ENCODE data around the gene BCAS3.
"Not testable (repeated sequence)": the region's sequence is repeated elsewhere in the genome, so short reads cannot be mapped to it uniquely, and the experiment has no call there.

The BCAS3 gene

DNA sequence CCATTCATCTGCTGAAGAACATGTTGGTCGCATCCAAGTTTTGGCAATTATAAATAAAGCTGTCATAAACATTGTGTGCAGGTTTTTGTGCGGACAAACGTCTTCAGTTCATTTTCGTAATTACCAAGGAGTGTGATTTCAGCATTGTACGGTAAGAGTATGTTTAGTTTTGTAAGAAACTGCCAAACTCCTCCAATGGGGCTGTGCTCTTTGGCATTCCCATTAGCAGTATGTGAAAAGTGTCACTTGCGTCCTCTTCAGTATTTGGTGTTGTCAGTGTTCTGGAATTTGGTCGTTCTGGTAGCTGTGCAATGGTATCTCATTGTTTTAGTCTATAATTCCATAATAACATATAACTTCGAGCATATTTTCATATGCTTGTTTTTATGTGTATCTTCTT, 120.9 kb downstream of the BCAS3 start:
- Histone ChIP-seq H3K4me2 (ENCODE audit: low read length) (no peak overlapping the region), H3K4me1 (no peaks in the 10 kb centered on the region), H3K79me2 (peaks cover 4% of the 10 kb centered on the region), H3K27ac (no peak overlapping the region), H3K36me3 (ENCODE audit: control insufficient read depth, insufficient read depth, low read length) (no peaks in the 10 kb centered on the region), H3K27me3 (ENCODE audit: control insufficient read depth, insufficient read depth, low read length) (no peaks in the 10 kb centered on the region), H3K9ac (no peak overlapping the region), H3K9me3 (ENCODE audit: control insufficient read depth, low read length) (no peaks in the 10 kb centered on the region), H2AFZ (no peak overlapping the region), H3K4me3 (ENCODE audit: low read depth, low read length) (no peak overlapping the region)
- TF ChIP-seq, protein P1, sequence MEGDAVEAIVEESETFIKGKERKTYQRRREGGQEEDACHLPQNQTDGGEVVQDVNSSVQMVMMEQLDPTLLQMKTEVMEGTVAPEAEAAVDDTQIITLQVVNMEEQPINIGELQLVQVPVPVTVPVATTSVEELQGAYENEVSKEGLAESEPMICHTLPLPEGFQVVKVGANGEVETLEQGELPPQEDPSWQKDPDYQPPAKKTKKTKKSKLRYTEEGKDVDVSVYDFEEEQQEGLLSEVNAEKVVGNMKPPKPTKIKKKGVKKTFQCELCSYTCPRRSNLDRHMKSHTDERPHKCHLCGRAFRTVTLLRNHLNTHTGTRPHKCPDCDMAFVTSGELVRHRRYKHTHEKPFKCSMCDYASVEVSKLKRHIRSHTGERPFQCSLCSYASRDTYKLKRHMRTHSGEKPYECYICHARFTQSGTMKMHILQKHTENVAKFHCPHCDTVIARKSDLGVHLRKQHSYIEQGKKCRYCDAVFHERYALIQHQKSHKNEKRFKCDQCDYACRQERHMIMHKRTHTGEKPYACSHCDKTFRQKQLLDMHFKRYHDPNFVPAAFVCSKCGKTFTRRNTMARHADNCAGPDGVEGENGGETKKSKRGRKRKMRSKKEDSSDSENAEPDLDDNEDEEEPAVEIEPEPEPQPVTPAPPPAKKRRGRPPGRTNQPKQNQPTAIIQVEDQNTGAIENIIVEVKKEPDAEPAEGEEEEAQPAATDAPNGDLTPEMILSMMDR (IDR thresholded peaks at IDR 0.05), result no peak

DNA sequence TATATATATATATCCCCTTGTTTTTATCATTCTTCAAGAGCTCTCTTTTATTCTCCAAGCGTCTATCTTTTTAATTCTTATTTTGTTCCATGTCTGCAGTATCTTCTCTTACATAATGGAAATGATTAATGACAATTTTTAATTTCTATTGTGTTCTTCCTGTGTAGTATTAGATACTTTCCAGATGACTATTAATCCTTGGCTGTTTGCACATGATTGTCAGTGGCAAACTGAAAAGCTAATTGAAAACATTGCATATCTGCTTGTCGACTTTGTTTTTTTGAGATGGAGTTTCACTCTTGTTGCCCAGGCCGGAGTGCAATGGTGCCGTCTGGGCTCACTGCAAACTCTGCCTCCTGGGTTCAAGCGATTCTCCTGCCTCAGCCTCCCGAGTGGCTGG, 124.7 kb downstream of the BCAS3 start:
- Histone ChIP-seq H3K36me3 (ENCODE audit: control insufficient read depth, insufficient read depth, low read length) (no peaks in the 10 kb centered on the region), H3K79me2 (no peaks in the 10 kb centered on the region), H3K9me3 (ENCODE audit: control insufficient read depth, low read length) (no peaks in the 10 kb centered on the region), H3K4me2 (ENCODE audit: low read length) (no peak overlapping the region), H2AFZ (no peak overlapping the region), H3K9ac (no peak overlapping the region), H3K4me1 (no peaks in the 10 kb centered on the region), H3K4me3 (ENCODE audit: low read depth, low read length) (no peak overlapping the region), H3K27ac (no peak overlapping the region), H3K27me3 (ENCODE audit: control insufficient read depth, insufficient read depth, low read length) (no peaks in the 10 kb centered on the region)
- TF ChIP-seq, protein P1 (IDR thresholded peaks at IDR 0.05), result no peak

DNA sequence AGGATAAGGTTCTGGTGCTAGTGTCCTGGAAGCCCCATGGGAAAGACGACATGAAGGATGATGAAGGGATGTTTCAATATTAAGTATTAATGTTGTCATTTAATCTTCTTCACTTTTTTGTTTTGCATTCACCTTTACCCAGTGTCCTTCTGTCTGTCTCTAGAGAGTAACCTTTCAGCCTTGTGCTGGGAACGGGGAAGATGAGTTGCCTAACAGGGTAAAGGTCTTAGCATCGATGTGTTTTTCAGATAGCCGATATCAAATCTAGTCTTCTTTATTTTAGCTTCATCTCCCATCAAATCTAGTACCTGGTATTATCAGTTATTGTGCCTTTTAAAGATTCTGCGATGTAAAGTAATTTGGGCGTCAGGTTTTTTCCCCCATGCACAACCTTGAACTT, 125.4 kb downstream of the BCAS3 start:
- Histone ChIP-seq H3K4me1 (no peaks in the 10 kb centered on the region), H2AFZ (no peak overlapping the region), H3K4me2 (ENCODE audit: low read length) (no peak overlapping the region), H3K27me3 (ENCODE audit: control insufficient read depth, insufficient read depth, low read length) (no peaks in the 10 kb centered on the region), H3K4me3 (ENCODE audit: low read depth, low read length) (no peak overlapping the region), H3K9me3 (ENCODE audit: control insufficient read depth, low read length) (no peaks in the 10 kb centered on the region), H3K79me2 (no peaks in the 10 kb centered on the region), H3K9ac (no peak overlapping the region), H3K36me3 (ENCODE audit: control insufficient read depth, insufficient read depth, low read length) (no peaks in the 10 kb centered on the region), H3K27ac (no peak overlapping the region)
- TF ChIP-seq, protein P1 (IDR thresholded peaks at IDR 0.05), result no peak

DNA sequence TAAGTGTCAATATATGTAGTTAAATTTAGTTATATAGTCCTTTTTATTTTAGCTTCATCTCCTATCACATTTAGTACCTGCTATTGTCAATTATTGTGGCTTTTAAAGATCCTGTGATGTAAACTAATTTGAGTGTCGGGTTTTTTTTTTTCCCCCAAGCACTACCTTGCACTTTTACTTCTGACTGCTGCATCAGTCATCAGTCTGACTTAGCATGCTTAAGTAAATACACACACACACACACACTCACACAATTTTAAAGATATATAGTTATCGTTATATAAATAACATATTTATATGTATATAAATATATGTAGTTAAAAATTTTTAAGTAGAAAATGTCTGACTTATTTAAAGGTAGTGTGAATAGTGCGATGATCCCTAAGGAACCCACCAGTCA, 127.2 kb downstream of the BCAS3 start:
- Histone ChIP-seq H3K4me1 (no peaks in the 10 kb centered on the region), H3K4me2 (ENCODE audit: low read length) (no peak overlapping the region), H3K36me3 (ENCODE audit: control insufficient read depth, insufficient read depth, low read length) (no peaks in the 10 kb centered on the region), H3K4me3 (ENCODE audit: low read depth, low read length) (no peak overlapping the region), H3K9ac (no peak overlapping the region), H2AFZ (no peak overlapping the region), H3K9me3 (ENCODE audit: control insufficient read depth, low read length) (no peaks in the 10 kb centered on the region), H3K27me3 (ENCODE audit: control insufficient read depth, insufficient read depth, low read length) (no peaks in the 10 kb centered on the region), H3K79me2 (no peaks in the 10 kb centered on the region), H3K27ac (no peak overlapping the region)
- TF ChIP-seq, protein P1 (IDR thresholded peaks at IDR 0.05), result no peak

DNA sequence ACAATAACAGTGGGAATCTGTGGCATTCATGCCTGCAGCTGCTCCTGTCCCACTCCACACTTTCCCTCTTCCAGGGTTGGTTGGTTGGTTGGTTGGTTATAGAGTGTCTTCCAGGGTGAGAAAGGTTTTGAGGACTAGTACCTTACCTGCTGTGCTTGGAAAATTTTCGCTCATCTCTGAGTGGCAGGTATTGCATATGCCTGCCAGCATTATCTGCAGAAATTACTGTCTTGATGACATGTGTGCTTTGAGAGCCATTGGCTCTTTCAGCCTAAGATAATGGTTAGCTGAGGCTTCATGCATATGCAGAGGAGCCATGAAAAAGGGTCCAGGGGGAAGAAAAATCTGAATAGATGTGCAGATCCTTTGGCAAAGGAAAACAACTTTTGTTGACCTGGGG, 131.8 kb downstream of the BCAS3 start:
- Histone ChIP-seq H3K4me3 (ENCODE audit: low read depth, low read length) (no peak overlapping the region), H3K4me1 (no peaks in the 10 kb centered on the region), H3K27me3 (ENCODE audit: control insufficient read depth, insufficient read depth, low read length) (no peaks in the 10 kb centered on the region), H2AFZ (no peak overlapping the region), H3K36me3 (ENCODE audit: control insufficient read depth, insufficient read depth, low read length) (no peaks in the 10 kb centered on the region), H3K4me2 (ENCODE audit: low read length) (no peak overlapping the region), H3K79me2 (no peaks in the 10 kb centered on the region), H3K9ac (no peak overlapping the region), H3K27ac (no peak overlapping the region), H3K9me3 (ENCODE audit: control insufficient read depth, low read length) (no peaks in the 10 kb centered on the region)
- TF ChIP-seq, protein P1 (IDR thresholded peaks at IDR 0.05), result no peak

DNA sequence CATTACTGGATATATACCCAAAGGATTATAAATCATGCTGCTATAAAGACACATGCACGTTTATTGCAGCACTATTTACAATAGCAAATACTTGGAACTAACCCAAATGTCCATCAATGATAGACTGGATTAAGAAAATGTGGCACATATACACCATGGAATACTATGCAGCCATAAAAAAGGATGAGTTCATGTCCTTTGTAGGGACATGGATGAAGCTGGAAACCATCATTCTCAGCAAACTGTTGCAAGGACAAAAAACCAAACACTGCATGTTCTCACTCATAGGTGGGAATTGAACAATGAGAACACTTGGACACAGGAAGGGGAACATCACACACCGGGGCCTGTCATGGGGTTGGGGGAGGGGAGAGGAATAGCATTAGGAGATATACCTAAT, 137.3 kb downstream of the BCAS3 start:
- H3K4me3 ChIP-seq (ENCODE audit: low read depth, low read length); H3K9me3 ChIP-seq (ENCODE audit: control insufficient read depth, low read length); H2AFZ ChIP-seq; H3K27ac ChIP-seq; H3K36me3 ChIP-seq (ENCODE audit: control insufficient read depth, insufficient read depth, low read length); H3K27me3 ChIP-seq (ENCODE audit: control insufficient read depth, insufficient read depth, low read length); H3K4me1 ChIP-seq; H3K79me2 ChIP-seq; H3K9ac ChIP-seq; H3K4me2 ChIP-seq (ENCODE audit: low read length): not testable (repeated sequence)
